Measurements from ENCODE around the gene OGFOD1. TPM values are rescaled to one million over a fixed set of nuclear protein-coding genes. Genes with fewer than 3 reads are reported as not detected.
A peak's percentile ranks its signal among the peaks of the same experiment; 100 is the strongest.

Gene OGFOD1
- polyA plus RNA-seq, 1 experiment: 54.8 TPM

GRCh38 chr16:56506941-56507340, 55.6 kb downstream of the OGFOD1 start:
- peak; percentile 21 for DNase-seq (ENCODE audit: low read depth)
- no peak for TF ChIP-seq CTCF (IDR thresholded peaks at IDR 0.05; ENCODE audit: insufficient read depth, low read depth, low read length)
- ChIA-PET CTCF (interaction anchor here (1.2 kb wide), 1 partner anchor 11 kb away, joined by 3 read pairs; no protein-coding TSS in a partner anchor), POLR2A (interaction anchor here (0.6 kb wide), 1 partner anchor 10 kb away, joined by 3 read pairs; no protein-coding TSS in a partner anchor)
- H3K36me3 ChIP-seq (ENCODE audit: control insufficient read depth, insufficient read depth, low read length): peaks cover 8% of the 10 kb centered on the region; the same call in 1 of the 2 replicates
- no peaks in the 10 kb centered on the region for H3K27me3 ChIP-seq (ENCODE audit: control insufficient read depth, insufficient read depth, low read length)
- no peak overlapping the region for H3K4me3 ChIP-seq (ENCODE audit: low read depth, low read length)

- POLR2A ChIA-PET: no interaction called here
- no peak for TF ChIP-seq CTCF (IDR thresholded peaks at IDR 0.05; ENCODE audit: insufficient read depth, low read depth, low read length)
- Histone ChIP-seq H3K4me3 (ENCODE audit: low read depth, low read length) (no peak overlapping the region), H3K36me3 (ENCODE audit: control insufficient read depth, insufficient read depth, low read length) (peaks cover 6% of the 10 kb centered on the region), H3K27me3 (ENCODE audit: control insufficient read depth, insufficient read depth, low read length) (no peaks in the 10 kb centered on the region)
- no peak for DNase-seq (ENCODE audit: low read depth)
- CTCF ChIA-PET: interaction anchor here (1.2 to 3.1 kb wide), 2 partner anchors 13 to 91 kb away, joined by 3 to 10 read pairs; no protein-coding TSS in a partner anchor
Measured at GRCh38 chr16:56510544-56510943, 59.2 kb downstream of the OGFOD1 start.

- Histone ChIP-seq H3K36me3 (ENCODE audit: control insufficient read depth, insufficient read depth, low read length) (peaks cover 6% of the 10 kb centered on the region), H3K27me3 (ENCODE audit: control insufficient read depth, insufficient read depth, low read length) (no peaks in the 10 kb centered on the region), H3K4me3 (ENCODE audit: low read depth, low read length) (no peak overlapping the region)
- no peak for DNase-seq (ENCODE audit: low read depth)
- TF ChIP-seq CTCF (IDR thresholded peaks at IDR 0.05; ENCODE audit: insufficient read depth, low read depth, low read length): no peak
- ChIA-PET CTCF (interaction anchor here (3.1 kb wide), 1 partner anchor 190 kb away, joined by 23 read pairs; no protein-coding TSS in a partner anchor), POLR2A (no interaction called here)
Measured at GRCh38 chr16:56512025-56512424, 60.7 kb downstream of the OGFOD1 start.

GRCh38 chr16:56513091-56513490, 61.7 kb downstream of the OGFOD1 start:
- H3K36me3 ChIP-seq (ENCODE audit: control insufficient read depth, insufficient read depth, low read length): peaks cover 6% of the 10 kb centered on the region
- no peak for TF ChIP-seq CTCF (IDR thresholded peaks at IDR 0.05; ENCODE audit: insufficient read depth, low read depth, low read length)
- POLR2A ChIA-PET: no interaction called here
- DNase-seq (ENCODE audit: low read depth): no peak
- CTCF ChIA-PET: interaction anchor here (0.9 to 3.1 kb wide), 9 partner anchors 8 to 189 kb away, joined by 3 to 25 read pairs (median 4); no protein-coding TSS in a partner anchor
- no peak overlapping the region for H3K4me3 ChIP-seq (ENCODE audit: low read depth, low read length)
- no peaks in the 10 kb centered on the region for H3K27me3 ChIP-seq (ENCODE audit: control insufficient read depth, insufficient read depth, low read length)

GRCh38 chr16:56513972-56514371, 62.6 kb downstream of the OGFOD1 start:
- Histone ChIP-seq H3K36me3 (ENCODE audit: control insufficient read depth, insufficient read depth, low read length) (peaks cover 6% of the 10 kb centered on the region), H3K4me3 (ENCODE audit: low read depth, low read length) (no peak overlapping the region), H3K27me3 (ENCODE audit: control insufficient read depth, insufficient read depth, low read length) (no peaks in the 10 kb centered on the region)
- CTCF ChIA-PET: interaction anchor here (0.6 to 3.1 kb wide), 19 partner anchors 9 to 203 kb away, joined by 3 to 25 read pairs (median 4); no protein-coding TSS in a partner anchor
- peak; percentile 75 for TF ChIP-seq CTCF (IDR thresholded peaks at IDR 0.05; ENCODE audit: insufficient read depth, low read depth, low read length)
- peak; percentile 15 for DNase-seq (ENCODE audit: low read depth)
- POLR2A ChIA-PET: no interaction called here

Measured in BJ (cell line).